IMR-90 (cell line): ENCODE results near the gene HBM. TPM values are rescaled to one million over a fixed set of nuclear protein-coding genes. Genes with fewer than 3 reads are reported as not detected.

Experiments used
- ATAC-seq: fragments of 200-7000 bp; cut with Tn5 transposase; 2 replicates; pipeline ENCODE4 v1.9.1; 2020; ENCODE audit warnings: low read depth, mild to moderate bottlenecking, moderate library complexity
- BruUV-seq: library from RNA; stranded (reverse); fragments of 400-500 nt; replicated peaks from 2 replicates; lab custom pipeline; 2021; lab: Mats Ljungman, UMichigan
- CTCF ChIA-PET: fragments of 300-600 bp; formaldehyde crosslinking; extraction: SDS; loops from one replicate; lab custom pipeline; 2021; ENCODE audit warnings: antibody characterized with exemption; lab: Yijun Ruan, JAX
- POLR2A ChIA-PET: fragments of 300-600 bp; sonication (Branson Sonifier 250); formaldehyde crosslinking; loops from one replicate; lab custom pipeline; 2022; ENCODE audit warnings: antibody characterized with exemption; ENCODE audit not compliant: unreplicated experiment; lab: Charles Lee
- DNase-seq: peaks from one replicate; pipeline ENCODE4 v3.0.0; 2013
- H2AFZ ChIP-seq: replicated peaks from 2 replicates; pipeline ENCODE3; 2013; ENCODE audit warnings: low read length, mild to moderate bottlenecking; ENCODE audit not compliant: poor library complexity
- H2AK5ac ChIP-seq: 2 replicates; pipeline ENCODE4 v1.6.1; 2013; ENCODE audit warnings: low read depth, low read length, inconsistent platforms
- H2AK9ac ChIP-seq: replicated peaks from 2 replicates; pipeline ENCODE3; 2013; ENCODE audit warnings: mild to moderate bottlenecking, low read depth, low read length, moderate library complexity; ENCODE audit not compliant: poor library complexity
- H2BK120ac ChIP-seq: 2 replicates; pipeline ENCODE4 v1.6.1; 2013; ENCODE audit warnings: low read depth, low read length, inconsistent platforms
- H2BK15ac ChIP-seq: 3 replicates; pipeline ENCODE4 v1.6.1; 2013; ENCODE audit warnings: low read depth, low read length, inconsistent platforms
- H2BK20ac ChIP-seq: 2 replicates; pipeline ENCODE4 v1.6.1; 2013; ENCODE audit warnings: low read depth, mild to moderate bottlenecking, inconsistent platforms, low read length, moderate library complexity
- H2BK5ac ChIP-seq: 2 replicates; pipeline ENCODE4 v1.6.1; 2013; ENCODE audit warnings: mild to moderate bottlenecking, low read depth, low read length, inconsistent platforms; ENCODE audit not compliant: poor library complexity, severe bottlenecking
- H3K14ac ChIP-seq: replicated peaks from 2 replicates; pipeline ENCODE4 v1.6.1; 2013; ENCODE audit warnings: low read depth, low read length, inconsistent platforms
- H3K18ac ChIP-seq: 2 replicates; pipeline ENCODE4 v1.6.1; 2013; ENCODE audit warnings: low read depth, low read length, control low read depth
- H3K23ac ChIP-seq: 2 replicates; pipeline ENCODE4 v1.6.1; 2013; ENCODE audit warnings: low read depth, low read length, inconsistent platforms
- H3K27ac ChIP-seq: 2 replicates; pipeline ENCODE4 v1.5.1; 2013; ENCODE audit warnings: mild to moderate bottlenecking, control low read depth, low read length; ENCODE audit not compliant: insufficient read depth
- H3K27me3 ChIP-seq: 2 replicates; pipeline ENCODE4 v1.6.1; 2013; ENCODE audit warnings: low read length; ENCODE audit not compliant: control insufficient read depth, insufficient read depth
- H3K36me3 ChIP-seq: 2 replicates; pipeline ENCODE4 v1.6.1; 2013; ENCODE audit warnings: low read length, mixed read lengths; ENCODE audit not compliant: control insufficient read depth, insufficient read depth
- H3K4ac ChIP-seq: 2 replicates; pipeline ENCODE4 v1.6.1; 2013; ENCODE audit warnings: low read depth, low read length, inconsistent platforms
- H3K4me1 ChIP-seq: 2 replicates; pipeline ENCODE4 v1.6.1; 2013; ENCODE audit warnings: low read length, mixed read lengths; ENCODE audit not compliant: control insufficient read depth, insufficient read depth
- H3K4me2 ChIP-seq: 2 replicates; pipeline ENCODE4 v1.6.1; 2013; ENCODE audit warnings: low read depth, mild to moderate bottlenecking, control low read depth, low read length, moderate library complexity
- H3K4me3 ChIP-seq: 2 replicates; pipeline ENCODE4 v1.5.1; 2013; ENCODE audit warnings: low read depth, mild to moderate bottlenecking, control low read depth, low read length, moderate library complexity; ENCODE audit not compliant: insufficient read depth
- H3K56ac ChIP-seq: 2 replicates; pipeline ENCODE4 v1.6.1; 2013; ENCODE audit warnings: low read length, inconsistent platforms; ENCODE audit not compliant: insufficient read depth; ENCODE audit errors: extremely low read depth
- H3K79me1 ChIP-seq, 2 experiments: 2 replicates each; pipeline ENCODE4 v1.6.1; 2013; ENCODE audit warnings: low read length in 2 of 2, inconsistent platforms in 1 of 2, low read depth in 1 of 2
- H3K9ac ChIP-seq: 2 replicates; pipeline ENCODE4 v1.6.1; 2013; ENCODE audit warnings: low read depth, low read length, control low read depth
- H3K9me1 ChIP-seq: 2 replicates; pipeline ENCODE4 v1.6.1; 2013; ENCODE audit warnings: low read length, inconsistent platforms; ENCODE audit not compliant: insufficient read depth
- H3K9me3 ChIP-seq: 2 replicates; pipeline ENCODE4 v1.6.1; 2013; ENCODE audit warnings: low read length; ENCODE audit not compliant: control insufficient read depth, insufficient read depth
- H4K20me1 ChIP-seq: 2 replicates; pipeline ENCODE4 v1.6.1; 2013; ENCODE audit warnings: low read length, inconsistent platforms; ENCODE audit not compliant: insufficient read depth
- H4K5ac ChIP-seq: 2 replicates; pipeline ENCODE4 v1.6.1; 2013; ENCODE audit warnings: mild to moderate bottlenecking, low read depth, low read length, control low read depth
- H4K8ac ChIP-seq, 2 experiments: 2 replicates each; pipeline ENCODE4 v1.6.1; 2013; ENCODE audit warnings: low read depth in 2 of 2, low read length in 2 of 2, control low read depth in 1 of 2, inconsistent platforms in 1 of 2
- H4K91ac ChIP-seq: 2 replicates; pipeline ENCODE4 v1.6.1; 2013; ENCODE audit warnings: low read depth, low read length, inconsistent platforms; ENCODE audit not compliant: insufficient read depth
- BHLHE40 ChIP-seq: fragments of 150-350 bp; IDR thresholded peaks from 2 replicates; pipeline ENCODE4 v1.6.1; 2016; ENCODE audit warnings: mild to moderate bottlenecking, low read depth, low read length
- CEBPB ChIP-seq: IDR thresholded peaks from 2 replicates; pipeline ENCODE4 v1.6.1; 2012; ENCODE audit warnings: low read depth, low read length, improper control_type of control experiment
- CHD1 ChIP-seq: IDR thresholded peaks from 2 replicates; pipeline ENCODE4 v1.6.1; 2012; ENCODE audit warnings: low read depth, low read length, improper control_type of control experiment
- ELK1 ChIP-seq: fragments of 150-350 bp; IDR thresholded peaks from 2 replicates; pipeline ENCODE4 v1.6.1; 2016; ENCODE audit warnings: low read depth, mild to moderate bottlenecking, low read length, moderate library complexity, borderline replicate concordance
- FOS ChIP-seq: fragments of 150-350 bp; IDR thresholded peaks from 2 replicates; pipeline ENCODE4 v1.6.1; 2016; ENCODE audit warnings: low read depth, low read length
- MAFK ChIP-seq: IDR thresholded peaks from 2 replicates; pipeline ENCODE4 v1.6.1; 2012; ENCODE audit warnings: low read depth, low read length, improper control_type of control experiment
- MAZ ChIP-seq: IDR thresholded peaks from 2 replicates; pipeline ENCODE4 v1.6.1; 2012; ENCODE audit warnings: low read depth, mild to moderate bottlenecking, low read length, improper control_type of control experiment, moderate library complexity, borderline replicate concordance
- MXI1 ChIP-seq: IDR thresholded peaks from 2 replicates; pipeline ENCODE4 v1.6.1; 2012; ENCODE audit warnings: low read depth, mild to moderate bottlenecking, low read length, moderate library complexity, borderline replicate concordance
- NFE2L2 ChIP-seq: fragments of 150-350 bp; IDR thresholded peaks from 2 replicates; pipeline ENCODE4 v1.6.1; 2016; ENCODE audit warnings: low read depth, mild to moderate bottlenecking, low read length
- POLR2A ChIP-seq: IDR thresholded peaks from 2 replicates; pipeline ENCODE4 v1.6.1; 2012; ENCODE audit warnings: mild to moderate bottlenecking, low read depth, low read length
- RAD21 ChIP-seq: IDR thresholded peaks from 2 replicates; pipeline ENCODE4 v1.6.1; 2012; ENCODE audit warnings: low read length, improper control_type of control experiment
- RCOR1 ChIP-seq: IDR thresholded peaks from 2 replicates; pipeline ENCODE4 v1.6.1; 2012; ENCODE audit warnings: mild to moderate bottlenecking, low read length, improper control_type of control experiment; ENCODE audit not compliant: insufficient replicate concordance
- RFX5 ChIP-seq: IDR thresholded peaks from 2 replicates; pipeline ENCODE4 v1.8.0; 2012; ENCODE audit warnings: low read depth, mild to moderate bottlenecking, low read length, moderate library complexity
- SMC3 ChIP-seq: fragments of 150-350 bp; IDR thresholded peaks from 2 replicates; pipeline ENCODE4 v1.6.1; 2016; ENCODE audit warnings: low read depth, mild to moderate bottlenecking, antibody characterized with exemption, low read length, moderate library complexity
- whole genome bisulfite sequencing, 2 experiments: methylation state at CpG; one replicate each; pipeline versions ENCODE4 v1.1.5 to v1.1.7; 2013; ENCODE audit warnings: missing lambda C conversion rate in 2 of 2; ENCODE audit not compliant: insufficient read length in 1 of 2; ENCODE audit errors: extremely low coverage in 2 of 2; 5-methylcytosine and 5-hydroxymethylcytosine counted together
- dilution Hi-C: fragments of 300-500 bp; cut with HindIII; formaldehyde crosslinking; loops from one replicate; pipeline ENCODE4 v1.14.3; 2018; ENCODE audit warnings: low sequenced_read_pairs; ENCODE audit not compliant: unreplicated experiment
- in situ Hi-C: fragments of 300-500 bp; cut with MboI; formaldehyde crosslinking; loops from 3 replicates; pipeline ENCODE4 v1.14.3; 2019; ENCODE audit warnings: low sequenced_read_pairs, inconsistent platforms, mixed read lengths
- intact Hi-C: fragments of 100-400 bp; cut with micrococcal nuclease; formaldehyde crosslinking; loops from 2 replicates; pipeline ENCODE4 v1.10.0; 2022
- polyA plus RNA-seq, 3 experiments: library from polyadenylated mRNA; depleted of rRNA; stranded (reverse); fragments of >200 nt; gene quantifications; 2 replicates each; pipeline ENCODE4 v1.2.3, GENCODE V29; 2012; ENCODE audit warnings: low replicate concordance in 1 of 3
- total RNA-seq: library from RNA; depleted of rRNA; stranded (reverse); fragments of >200 nt; gene quantifications from 2 replicates; pipeline ENCODE4 v1.2.3, GENCODE V29; 2012
- TF ChIP-seq, protein P1 (sequence below): fragments of 150-350 bp; IDR thresholded peaks from 2 replicates; pipeline ENCODE4 v1.6.1; 2017; ENCODE audit warnings: mild to moderate bottlenecking, antibody characterized with exemption, low read length, low read depth
- TF ChIP-seq, protein P2 (sequence below): conservative IDR thresholded peaks from 2 replicates; pipeline ENCODE4 v1.5.1; 2012; ENCODE audit warnings: mild to moderate bottlenecking, low read depth, low read length, improper control_type of control experiment

The HBM gene
- total and polyA plus RNA-seq, 2 of the 4 experiments (the other 2 are of a cell fraction), result not detected

DNA sequence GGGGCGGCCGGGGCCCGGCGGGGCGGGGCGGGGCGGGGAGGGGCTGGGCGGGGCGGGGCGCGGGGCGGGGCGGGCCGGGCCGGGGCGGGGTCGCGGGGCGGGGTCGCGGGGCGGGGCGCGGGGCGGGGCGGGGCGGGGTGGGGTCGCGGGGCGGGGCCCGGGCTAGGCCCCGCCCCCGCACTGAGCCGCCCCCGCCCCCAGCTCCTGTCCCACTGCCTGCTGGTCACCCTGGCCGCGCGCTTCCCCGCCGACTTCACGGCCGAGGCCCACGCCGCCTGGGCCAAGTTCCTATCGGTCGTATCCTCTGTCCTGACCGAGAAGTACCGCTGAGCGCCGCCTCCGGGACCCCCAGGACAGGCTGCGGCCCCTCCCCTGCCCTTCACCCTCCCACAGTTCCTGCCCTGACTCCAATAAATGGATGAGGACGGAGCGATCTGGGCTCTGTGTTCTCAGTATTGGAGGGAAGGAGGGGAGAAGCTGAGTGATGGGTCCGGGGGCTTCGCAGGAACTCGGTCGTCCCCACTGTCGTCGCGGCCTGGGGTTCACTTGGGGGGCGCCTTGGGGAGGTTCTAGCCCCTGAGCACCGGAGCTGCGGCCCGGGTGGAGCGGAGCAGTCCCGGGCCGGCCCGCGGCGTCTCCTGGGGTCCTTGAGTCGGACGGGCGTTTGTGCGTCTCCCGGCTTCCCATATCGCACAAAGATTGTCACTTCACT is 795 bp upstream of the HBM start:
- Histone ChIP-seq H3K4me2 (peak overlapping the region; percentile 67), H4K91ac (no peak overlapping the region), H3K9me1 (0 out of 2 replicates have a peak, but pooled peaks cover 4% of the 10 kb centered on the region), H2BK15ac (no peak overlapping the region), H3K4ac (no peak overlapping the region), H3K23ac (no peak overlapping the region), H2AK9ac (no peak overlapping the region), H2BK20ac (no peak overlapping the region), H3K27me3 (peaks cover 57% of the 10 kb centered on the region), H2BK5ac (no peak overlapping the region), H4K8ac (no peak overlapping the region), H3K27ac (no peak overlapping the region), H4K5ac (no peak overlapping the region), H2AFZ (peak overlapping the region; percentile 51), H4K20me1 (peaks cover 5% of the 10 kb centered on the region), H3K4me3 (no peak overlapping the region), H3K14ac (no peak overlapping the region), H2BK120ac (no peak overlapping the region), H3K56ac (no peak overlapping the region), H3K18ac (no peak overlapping the region), H2AK5ac (no peak overlapping the region), H3K79me1 (no peaks in the 10 kb centered on the region), H3K36me3 (no peaks in the 10 kb centered on the region), H3K9me3 (no peaks in the 10 kb centered on the region; the same call in none of the 2 replicates), H3K4me1 (no peaks in the 10 kb centered on the region; the same call in 1 of the 2 replicates), H3K9ac (no peak overlapping the region)
- POLR2A ChIA-PET, result no interaction called here
- intact Hi-C loops, result no loop called here
- DNase-seq, result no peak
- no TSS peak for BruUV-seq
- dilution Hi-C loops, result no loop called here
- TF ChIP-seq RCOR1 (no peak), MAFK (no peak), FOS (no peak), NFE2L2 (no peak), CHD1 (no peak), SMC3 (no peak), CEBPB (no peak), POLR2A (no peak), ELK1 (no peak), RFX5 (no peak), MAZ (no peak), MXI1 (no peak), BHLHE40 (no peak), RAD21 (no peak)
- TF ChIP-seq, protein P1, sequence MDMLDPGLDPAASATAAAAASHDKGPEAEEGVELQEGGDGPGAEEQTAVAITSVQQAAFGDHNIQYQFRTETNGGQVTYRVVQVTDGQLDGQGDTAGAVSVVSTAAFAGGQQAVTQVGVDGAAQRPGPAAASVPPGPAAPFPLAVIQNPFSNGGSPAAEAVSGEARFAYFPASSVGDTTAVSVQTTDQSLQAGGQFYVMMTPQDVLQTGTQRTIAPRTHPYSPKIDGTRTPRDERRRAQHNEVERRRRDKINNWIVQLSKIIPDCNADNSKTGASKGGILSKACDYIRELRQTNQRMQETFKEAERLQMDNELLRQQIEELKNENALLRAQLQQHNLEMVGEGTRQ, result no peak
- TF ChIP-seq, protein P2, sequence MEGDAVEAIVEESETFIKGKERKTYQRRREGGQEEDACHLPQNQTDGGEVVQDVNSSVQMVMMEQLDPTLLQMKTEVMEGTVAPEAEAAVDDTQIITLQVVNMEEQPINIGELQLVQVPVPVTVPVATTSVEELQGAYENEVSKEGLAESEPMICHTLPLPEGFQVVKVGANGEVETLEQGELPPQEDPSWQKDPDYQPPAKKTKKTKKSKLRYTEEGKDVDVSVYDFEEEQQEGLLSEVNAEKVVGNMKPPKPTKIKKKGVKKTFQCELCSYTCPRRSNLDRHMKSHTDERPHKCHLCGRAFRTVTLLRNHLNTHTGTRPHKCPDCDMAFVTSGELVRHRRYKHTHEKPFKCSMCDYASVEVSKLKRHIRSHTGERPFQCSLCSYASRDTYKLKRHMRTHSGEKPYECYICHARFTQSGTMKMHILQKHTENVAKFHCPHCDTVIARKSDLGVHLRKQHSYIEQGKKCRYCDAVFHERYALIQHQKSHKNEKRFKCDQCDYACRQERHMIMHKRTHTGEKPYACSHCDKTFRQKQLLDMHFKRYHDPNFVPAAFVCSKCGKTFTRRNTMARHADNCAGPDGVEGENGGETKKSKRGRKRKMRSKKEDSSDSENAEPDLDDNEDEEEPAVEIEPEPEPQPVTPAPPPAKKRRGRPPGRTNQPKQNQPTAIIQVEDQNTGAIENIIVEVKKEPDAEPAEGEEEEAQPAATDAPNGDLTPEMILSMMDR, result no peak
- 0% methylated on average over 4 of the region's 77 CpGs; no CpG with 5 or more reads in 1 of the 2 experiments for WGBS, 2 experiments
- CTCF ChIA-PET, result no interaction called here
- in situ Hi-C loops, result no loop called here
- peak; percentile 63; the same call in 1 of the 2 replicates for ATAC-seq
